Stimulated activated naive B cell treated with anti-CD40 and anti-IgM and Interleukin-4, amounts not matched to agents 10 μg/mL and 1 μg/mL and 100 μg/mL, for 72 hours (primary cell): ENCODE data around the gene MIB2.
"Not testable (repeated sequence)": the region's sequence is repeated elsewhere in the genome, so short reads cannot be mapped to it uniquely, and the experiment has no call there.

ENCODE experiments used
- ATAC-seq, 2 donors: fragments of 150-1000 bp; cut with Tn5 transposase; replicated peaks; 2 replicates each; pipeline ENCODE4 v1.10.0; 2021; ENCODE audit warnings: moderate library complexity in 1 of 2
- DNase-seq: peaks from one replicate; pipeline ENCODE4 v3.0.0; 2021
- H3K27ac Mint-ChIP-seq: one replicate; pipeline ENCODE4 v1.8.0; 2022; ENCODE audit warnings: mild to moderate bottlenecking, mixed read lengths
- H3K27me3 Mint-ChIP-seq, 2 donors: one replicate each; pipeline ENCODE4 v1.8.0; 2022; ENCODE audit warnings: mixed read lengths in 2 of 2
- H3K36me3 Mint-ChIP-seq, 2 donors: one replicate each; pipeline ENCODE4 v1.8.0; 2022; ENCODE audit warnings: mixed read lengths in 2 of 2, mild to moderate bottlenecking in 1 of 2
- H3K4me1 Mint-ChIP-seq, 2 donors: one replicate each; pipeline ENCODE4 v1.8.0; 2022; ENCODE audit warnings: mixed read lengths in 2 of 2, mild to moderate bottlenecking in 1 of 2
- H3K4me3 Mint-ChIP-seq, 2 donors: one replicate each; pipeline ENCODE4 v1.8.0; 2022; ENCODE audit warnings: mild to moderate bottlenecking in 2 of 2, mixed read lengths in 2 of 2, moderate library complexity in 1 of 2
- H3K9me3 Mint-ChIP-seq, 2 donors: one replicate each; pipeline ENCODE4 v1.8.0; 2022; ENCODE audit warnings: mixed read lengths in 2 of 2, mild to moderate bottlenecking in 1 of 2

Gene MIB2

GRCh38 chr1:1593834-1594601, 21.3 kb upstream of the MIB2 start:
- ATAC-seq (peak in 1 of 2 donors; percentile 32), DNase-seq (no peak)
- no peaks in the 10 kb centered on the region for H3K36me3 Mint-ChIP-seq
- H3K27me3 Mint-ChIP-seq = peaks cover 9 to 17% of the 10 kb centered on the region in 2 donors
- H3K9me3 Mint-ChIP-seq = no peaks in the 10 kb centered on the region
- H3K4me3 Mint-ChIP-seq = no peak overlapping the region
- H3K27ac Mint-ChIP-seq = no peak overlapping the region
- peaks cover 4 to 9% of the 10 kb centered on the region in 2 donors for H3K4me1 Mint-ChIP-seq

DNA sequence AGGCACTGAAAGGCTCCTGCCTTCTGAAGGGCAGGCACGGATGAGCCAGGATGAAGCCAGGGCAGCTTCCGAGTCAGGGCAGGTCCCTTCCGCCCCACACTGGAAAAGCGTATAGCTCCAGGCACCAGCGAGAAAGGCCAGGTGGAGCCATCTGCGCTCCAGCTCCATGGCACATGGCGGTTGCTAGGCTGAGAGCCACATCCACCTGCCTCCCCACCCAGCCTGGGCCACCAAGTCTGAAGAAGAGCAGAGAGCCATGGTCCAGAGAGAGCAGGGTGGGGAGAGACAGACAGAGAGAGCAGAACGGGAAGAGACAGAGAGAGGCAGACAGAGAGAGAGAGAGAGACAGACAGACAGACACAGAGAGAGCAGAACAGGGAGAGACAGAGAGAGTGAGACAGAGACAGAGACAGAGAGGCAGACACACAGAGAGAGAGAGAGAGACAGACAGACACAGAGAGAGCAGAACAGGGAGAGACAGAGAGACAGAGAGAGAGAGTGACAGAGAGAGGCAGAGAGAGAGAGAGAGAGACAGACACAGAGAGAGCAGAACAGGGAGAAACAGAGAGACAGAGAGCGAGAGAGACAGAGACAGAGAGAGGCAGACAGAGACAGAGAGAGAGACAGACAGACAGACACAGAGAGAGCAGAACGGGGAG, 20.6 kb upstream of the MIB2 start:
- H3K27me3 Mint-ChIP-seq = peaks cover 9 to 17% of the 10 kb centered on the region in 2 donors
- H3K4me1 Mint-ChIP-seq = peaks cover 5 to 11% of the 10 kb centered on the region in 2 donors
- DNase-seq (no peak), ATAC-seq (peak in 1 of 2 donors; percentile 33)
- H3K9me3 Mint-ChIP-seq = no peaks in the 10 kb centered on the region
- no peaks in the 10 kb centered on the region for H3K36me3 Mint-ChIP-seq
- H3K27ac Mint-ChIP-seq = no peak overlapping the region
- no peak overlapping the region for H3K4me3 Mint-ChIP-seq

DNA sequence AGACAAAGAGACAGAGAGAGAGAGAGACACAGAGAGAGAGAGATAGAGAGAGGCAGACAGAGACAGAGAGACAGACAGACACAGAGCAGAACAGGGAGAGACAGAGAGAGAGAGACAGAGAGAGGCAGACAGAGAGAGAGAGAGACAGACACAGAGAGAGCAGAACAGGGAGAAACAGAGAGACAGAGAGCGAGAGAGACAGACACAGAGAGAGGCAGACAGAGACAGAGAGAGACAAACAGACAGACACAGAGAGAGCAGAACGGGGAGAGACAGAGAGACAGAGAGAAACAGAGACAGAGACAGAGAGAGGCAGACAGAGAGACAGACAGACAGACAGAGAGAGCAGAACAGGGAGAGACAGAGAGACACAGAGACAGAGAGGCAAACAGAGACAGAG, 20.0 kb upstream of the MIB2 start:
- H3K4me3 Mint-ChIP-seq, H3K9me3 Mint-ChIP-seq, H3K27ac Mint-ChIP-seq, H3K36me3 Mint-ChIP-seq, ATAC-seq, DNase-seq: not testable (repeated sequence)
- peaks cover 6 to 14% of the 10 kb centered on the region in 2 donors for H3K27me3 Mint-ChIP-seq
- H3K4me1 Mint-ChIP-seq = peaks cover 5 to 11% of the 10 kb centered on the region in 2 donors

DNA sequence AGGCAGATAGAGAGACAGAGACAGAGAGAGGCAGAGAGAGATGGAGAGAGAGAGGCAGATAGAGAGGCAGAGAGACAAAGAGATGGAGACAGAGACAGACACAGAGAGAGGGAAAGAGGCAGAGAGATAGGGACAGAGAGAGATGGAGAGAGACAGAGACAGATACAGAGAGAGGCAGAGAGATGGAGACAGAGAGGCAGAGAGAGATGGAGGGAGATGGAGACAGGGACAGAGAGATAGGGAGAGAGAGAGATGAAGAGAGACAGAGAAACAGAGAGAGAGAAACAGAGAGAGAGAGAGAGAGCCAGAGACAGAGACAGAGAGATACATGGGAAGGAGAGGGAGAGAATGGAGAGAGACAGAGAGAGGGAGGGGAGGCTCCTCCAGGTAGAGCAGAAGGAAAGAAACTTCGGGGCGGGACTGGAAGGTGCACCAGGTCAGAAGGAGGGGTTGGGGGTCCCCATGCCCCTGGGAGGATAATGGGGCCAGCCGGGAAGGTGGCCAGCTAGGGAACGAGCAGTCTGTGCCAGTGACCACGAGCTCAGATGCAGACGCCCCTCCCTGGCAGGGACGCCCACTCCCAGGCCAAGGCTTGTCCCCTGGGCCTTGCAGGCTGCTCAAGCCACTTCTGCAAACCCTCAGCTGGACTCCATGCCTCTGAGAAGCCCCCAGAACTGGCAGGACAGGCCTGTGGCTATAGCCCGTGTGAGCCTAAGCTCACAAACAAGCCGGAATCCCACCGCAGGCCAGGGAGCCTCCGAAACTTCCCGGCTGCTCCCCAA, 18.6 kb upstream of the MIB2 start:
- DNase-seq = no peak

GRCh38 chr1:1597275-1597930, 17.9 kb upstream of the MIB2 start:
- H3K4me1 Mint-ChIP-seq = peaks cover 12 to 19% of the 10 kb centered on the region in 2 donors
- H3K4me3 Mint-ChIP-seq = no peak overlapping the region
- ATAC-seq (peak; percentile 54 to 57), DNase-seq (no peak)
- no peaks in the 10 kb centered on the region for H3K36me3 Mint-ChIP-seq
- H3K27ac Mint-ChIP-seq = no peak overlapping the region
- peaks cover 6 to 19% of the 10 kb centered on the region in 2 donors for H3K27me3 Mint-ChIP-seq
- no peaks in the 10 kb centered on the region for H3K9me3 Mint-ChIP-seq

More for the DNA sequence above, 18.6 kb upstream of the MIB2 start:
- H3K36me3 Mint-ChIP-seq = no peaks in the 10 kb centered on the region
- H3K9me3 Mint-ChIP-seq = no peaks in the 10 kb centered on the region
- no peak overlapping the region for H3K4me3 Mint-ChIP-seq
- peaks cover 7 to 12% of the 10 kb centered on the region in 2 donors for H3K4me1 Mint-ChIP-seq
- no peak overlapping the region for H3K27ac Mint-ChIP-seq
- peaks cover 6 to 19% of the 10 kb centered on the region in 2 donors for H3K27me3 Mint-ChIP-seq
- no peak for ATAC-seq

- no peak overlapping the region for H3K27ac Mint-ChIP-seq
- H3K4me3 Mint-ChIP-seq = peak overlapping the region in 1 of 2 donors; percentile 77
- no peaks in the 10 kb centered on the region for H3K9me3 Mint-ChIP-seq
- H3K4me1 Mint-ChIP-seq = peaks cover 18 to 27% of the 10 kb centered on the region in 2 donors
- H3K27me3 Mint-ChIP-seq = peaks cover 6 to 19% of the 10 kb centered on the region in 2 donors
- H3K36me3 Mint-ChIP-seq = no peaks in the 10 kb centered on the region
- ATAC-seq (no peak), DNase-seq (no peak)
These were observed 17.1 kb upstream of the MIB2 start for GRCh38 chr1:1598051-1598719.

DNA sequence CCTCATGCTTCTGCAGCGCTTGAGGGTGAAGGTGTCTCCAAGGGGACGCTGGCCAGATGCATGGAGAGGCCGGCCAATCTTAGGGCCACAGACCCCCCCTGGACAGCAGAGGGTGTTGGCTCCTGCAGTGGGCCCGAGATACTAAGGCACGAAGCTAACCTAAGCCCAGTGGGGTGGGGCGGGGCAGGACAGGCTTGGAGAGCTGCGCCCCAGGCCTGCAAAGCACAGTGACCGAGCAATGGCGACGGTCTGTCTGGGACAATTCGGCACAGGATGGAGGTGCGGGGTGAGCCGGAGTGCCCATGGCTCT, 16.6 kb upstream of the MIB2 start:
- Mint-ChIP-seq H3K27ac (peak overlapping the region; percentile 77), H3K27me3 (peaks cover 6 to 19% of the 10 kb centered on the region in 2 donors), H3K9me3 (no peaks in the 10 kb centered on the region), H3K4me3 (peak overlapping the region; percentile 77 to 80), H3K36me3 (no peaks in the 10 kb centered on the region), H3K4me1 (peaks cover 18 to 31% of the 10 kb centered on the region in 2 donors)
- DNase-seq = no peak
- ATAC-seq = no peak

- peaks cover 6 to 19% of the 10 kb centered on the region in 2 donors for H3K27me3 Mint-ChIP-seq
- H3K9me3 Mint-ChIP-seq = no peaks in the 10 kb centered on the region
- no peaks in the 10 kb centered on the region for H3K36me3 Mint-ChIP-seq
- ATAC-seq (peak; percentile 50 to 60), DNase-seq (no peak)
- peak overlapping the region; percentile 77 for H3K27ac Mint-ChIP-seq
- peak overlapping the region; percentile 77 to 80 for H3K4me3 Mint-ChIP-seq
- H3K4me1 Mint-ChIP-seq = peaks cover 18 to 33% of the 10 kb centered on the region in 2 donors
These were observed 16.0 kb upstream of the MIB2 start for GRCh38 chr1:1599030-1599934.

- no peaks in the 10 kb centered on the region for H3K9me3 Mint-ChIP-seq
- DNase-seq (no peak), ATAC-seq (peak; percentile 11 to 44)
- H3K4me1 Mint-ChIP-seq = peaks cover 20 to 33% of the 10 kb centered on the region in 2 donors
- peak within 1 kb of the TSS; percentile 77 to 80 for H3K4me3 Mint-ChIP-seq
- H3K27ac Mint-ChIP-seq = peak within 1 kb of the TSS; percentile 77
- H3K27me3 Mint-ChIP-seq = peaks cover 6 to 19% of the 10 kb centered on the region in 2 donors
- no peaks in the 10 kb centered on the region for H3K36me3 Mint-ChIP-seq
These were observed 15.1 kb upstream of the MIB2 start, which contains the start of gene FNDC10 for GRCh38 chr1:1599935-1600860. TSS of gene FNDC10 (minus strand) at chr1:1600135. CDS start at chr1:1600015, 120 bp downstream.

DNA sequence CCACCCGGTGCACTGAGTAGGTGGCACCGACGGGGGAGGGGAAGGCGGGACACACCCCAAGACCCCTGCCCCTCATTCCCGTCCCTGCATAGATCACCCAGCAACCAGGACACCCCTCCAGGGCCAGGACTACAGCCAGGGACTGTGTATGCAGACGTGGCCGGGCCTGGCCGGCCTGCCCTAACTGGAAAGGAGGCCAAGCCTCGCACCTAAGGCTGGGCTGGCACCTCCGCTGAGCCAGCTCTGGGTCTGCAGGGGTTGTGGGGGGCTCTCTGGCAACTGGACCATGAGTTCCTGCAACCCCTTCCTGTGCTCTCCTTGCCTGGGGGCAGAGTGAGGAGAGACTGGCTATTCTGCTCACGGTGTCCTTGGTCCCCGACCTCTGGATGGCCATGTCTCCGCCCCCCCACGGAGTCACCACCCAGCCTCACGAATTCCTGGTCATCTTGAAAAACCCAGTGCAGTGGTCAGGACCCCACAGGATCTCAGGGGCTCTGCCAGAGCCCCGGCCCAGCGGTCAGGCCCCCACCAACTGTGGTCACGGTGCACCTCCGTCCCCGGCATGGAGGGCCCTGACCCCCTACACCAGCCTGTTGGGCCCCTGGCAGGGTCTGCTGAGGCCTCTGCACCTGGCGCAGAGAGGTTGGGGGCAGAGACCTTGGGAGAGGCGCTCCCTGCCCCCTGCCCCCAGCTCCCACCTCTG, 14.3 kb upstream of the MIB2 start:
- Mint-ChIP-seq H3K9me3 (no peaks in the 10 kb centered on the region), H3K27me3 (peaks cover 6 to 19% of the 10 kb centered on the region in 2 donors), H3K27ac (peak overlapping the region; percentile 59), H3K4me1 (peaks cover 20 to 33% of the 10 kb centered on the region in 2 donors), H3K36me3 (no peaks in the 10 kb centered on the region), H3K4me3 (peak overlapping the region; percentile 69 to 78)
- ATAC-seq = no peak
- no peak for DNase-seq

GRCh38 chr1:1601564-1602303, 13.6 kb upstream of the MIB2 start:
- DNase-seq = no peak
- H3K4me1 Mint-ChIP-seq = peaks cover 20 to 36% of the 10 kb centered on the region in 2 donors
- no peak for ATAC-seq
- H3K36me3 Mint-ChIP-seq = no peaks in the 10 kb centered on the region
- peak overlapping the region; percentile 44 to 69 for H3K4me3 Mint-ChIP-seq
- H3K27me3 Mint-ChIP-seq = peaks cover 6 to 19% of the 10 kb centered on the region in 2 donors
- no peak overlapping the region for H3K27ac Mint-ChIP-seq
- no peaks in the 10 kb centered on the region for H3K9me3 Mint-ChIP-seq
